HCT116 (cell line): ENCODE measurements around the gene SLC16A4. TPM values are rescaled to one million over a fixed set of nuclear protein-coding genes. Genes with fewer than 3 reads are reported as not detected.

ENCODE experiments used
- ATAC-seq: fragments of 200-7000 bp; cut with Tn5 transposase; 2 replicates; pipeline ENCODE4 v1.9.1; 2020; ENCODE audit warnings: mild to moderate bottlenecking, moderate library complexity
- BruUV-seq: library from RNA; stranded (reverse); fragments of 400-500 nt; replicated peaks from 2 replicates; lab custom pipeline; 2021; lab: Mats Ljungman, UMichigan
- CTCF ChIA-PET: fragments of 300-600 bp; sonication (Branson Sonifier 250); formaldehyde crosslinking; loops from one replicate; lab custom pipeline; 2021; ENCODE audit warnings: antibody characterized with exemption; lab: Charles Lee
- POLR2A ChIA-PET: fragments of 300-600, 350-600 bp; sonication (Branson Sonifier 250); formaldehyde crosslinking; loops from one replicate; lab custom pipeline; 2021; ENCODE audit warnings: antibody characterized with exemption; lab: Charles Lee
- RAD21 ChIA-PET, 2 experiments: fragments of 300-600 bp; sonication (Branson Sonifier 250); formaldehyde crosslinking; loops; one replicate each; lab custom pipeline; 2023; ENCODE audit warnings: low total read pairs in 2 of 2; ENCODE audit not compliant: uncharacterized antibody in 2 of 2, unreplicated experiment in 2 of 2, low non-redundant PET in 1 of 2; lab: Charles Lee
- DNase-seq: peaks from one replicate; pipeline ENCODE4 v3.0.0-alpha.2; 2010; ENCODE audit warnings: low read depth, low spot score
- H2AFZ ChIP-seq: fragments of 200-600 bp; shearing (Covaris generic), sonication (generic); 2 replicates; pipeline ENCODE4 v1.6.1; 2017; ENCODE audit warnings: low read depth, mixed run types, mixed read lengths, antibody characterized with exemption, low read length; ENCODE audit not compliant: poor library complexity, severe bottlenecking
- H3K27ac ChIP-seq: 2 replicates; pipeline ENCODE4 v1.5.1; 2012; ENCODE audit warnings: low read depth, low read length
- H3K27me3 ChIP-seq: fragments of 200-600 bp; sonication (generic); 2 replicates; pipeline ENCODE4 v1.6.1; 2016; ENCODE audit warnings: mixed run types, low read length, mixed read lengths; ENCODE audit not compliant: insufficient read depth
- H3K36me3 ChIP-seq, 2 experiments: fragments of 200-500 bp in 1 of 2; fragments of 200-600 bp in 1 of 2; sonication (Bioruptor generic) in 1 of 2; sonication (generic) in 1 of 2; 2 replicates each; pipeline versions ENCODE4 v1.5.1 to v1.6.1; 2014 to 2016; ENCODE audit warnings: low read length in 2 of 2, inconsistent platforms in 1 of 2, mixed read lengths in 1 of 2, mixed run types in 1 of 2; ENCODE audit not compliant: insufficient read depth in 2 of 2, control insufficient read depth in 1 of 2
- H3K4me1 ChIP-seq, 2 experiments: fragments of 200-600 bp in 1 of 2; sonication (generic) in 1 of 2; 2 replicates each; pipeline versions ENCODE4 v1.5.1 to v1.6.1; 2012 to 2017; ENCODE audit warnings: low read length in 2 of 2, inconsistent platforms in 1 of 2, mild to moderate bottlenecking in 1 of 2, mixed read lengths in 1 of 2, mixed run types in 1 of 2, moderate library complexity in 1 of 2; ENCODE audit not compliant: insufficient read depth in 2 of 2, control insufficient read depth in 1 of 2
- H3K4me2 ChIP-seq: fragments of 200-600 bp; sonication (generic); 2 replicates; pipeline ENCODE4 v1.6.1; 2017; ENCODE audit warnings: mixed run types, low read length, mixed read lengths
- H3K4me3 ChIP-seq, 2 experiments: fragments of 200-600 bp in 1 of 2; sonication (generic) in 1 of 2; replicated peaks in 1 of 2; 2 replicates each; pipeline ENCODE4 v1.5.1; 2011 to 2016; ENCODE audit warnings: low read length in 2 of 2, control low read depth in 1 of 2, low read depth in 1 of 2, mild to moderate bottlenecking in 1 of 2, mixed read lengths in 1 of 2, mixed run types in 1 of 2
- H3K79me2 ChIP-seq: fragments of 200-600 bp; sonication (generic); 2 replicates; pipeline ENCODE4 v1.6.1; 2017; ENCODE audit warnings: mild to moderate bottlenecking, mixed run types, low read length, moderate library complexity, mixed read lengths; ENCODE audit not compliant: insufficient read depth
- H3K9ac ChIP-seq: fragments of 200-600 bp; sonication (generic); 2 replicates; pipeline ENCODE4 v1.6.1; 2016; ENCODE audit warnings: low read length, mixed read lengths
- H3K9me2 ChIP-seq: fragments of 200-600 bp; sonication (generic), shearing (Covaris generic); 2 replicates; pipeline ENCODE4 v1.6.1; 2017; ENCODE audit warnings: mixed run types, mild to moderate bottlenecking, moderate library complexity; ENCODE audit not compliant: insufficient read depth
- H3K9me3 ChIP-seq, 2 experiments: fragments of 200-500 bp in 1 of 2; fragments of 200-600 bp in 1 of 2; sonication (Bioruptor generic) in 1 of 2; sonication (generic) in 1 of 2; 2 replicates each; pipeline ENCODE4 v1.6.1; 2014 to 2017; ENCODE audit warnings: low read length in 2 of 2, mixed read lengths in 2 of 2, inconsistent platforms in 1 of 2, low read depth in 1 of 2, mild to moderate bottlenecking in 1 of 2, mixed run types in 1 of 2, moderate library complexity in 1 of 2; ENCODE audit not compliant: control insufficient read depth in 1 of 2, insufficient read depth in 1 of 2
- H4K20me1 ChIP-seq: fragments of 200-600 bp; sonication (generic), shearing (Covaris generic); 2 replicates; pipeline ENCODE4 v1.6.1; 2017; ENCODE audit warnings: mixed run types, mild to moderate bottlenecking, moderate library complexity; ENCODE audit not compliant: insufficient read depth
- CTCF ChIP-seq, 3 experiments: fragments of 200-600 bp in 1 of 3; sonication (generic) in 1 of 3; IDR thresholded peaks in 2 of 3; conservative IDR thresholded peaks in 1 of 3; 2 replicates each; pipeline ENCODE4 v1.5.1; 2012 to 2017; ENCODE audit warnings: low read depth in 2 of 3, low read length in 2 of 3, antibody characterized with exemption in 1 of 3, borderline replicate concordance in 1 of 3, control low read depth in 1 of 3, mild to moderate bottlenecking in 1 of 3, mixed read lengths in 1 of 3, mixed run types in 1 of 3, moderate library complexity in 1 of 3; ENCODE audit not compliant: insufficient read depth in 1 of 3
- EGR1 ChIP-seq: IDR thresholded peaks from 2 replicates; pipeline ENCODE4 v1.6.1; 2012; ENCODE audit warnings: low read depth
- EZH2 ChIP-seq: fragments of 200-600 bp; sonication (generic); IDR thresholded peaks from 2 replicates; pipeline ENCODE4 v1.6.1; 2017; ENCODE audit warnings: antibody characterized with exemption, mixed run types
- EZH2phosphoT487 ChIP-seq: fragments of 200-600 bp; IDR thresholded peaks from 2 replicates; pipeline ENCODE4 v1.6.1; 2018; ENCODE audit warnings: antibody characterized with exemption, borderline replicate concordance
- POLR2AphosphoS5 ChIP-seq: IDR thresholded peaks from 2 replicates; pipeline ENCODE4 v1.6.1; 2011; ENCODE audit warnings: mild to moderate bottlenecking, low read depth, low read length, moderate library complexity
- SIN3A ChIP-seq: IDR thresholded peaks from 2 replicates; pipeline ENCODE4 v1.6.1; 2012; ENCODE audit warnings: low read depth
- ZFX ChIP-seq: fragments of 450-650 bp; IDR thresholded peaks from 2 replicates; pipeline ENCODE4 v1.6.1; 2017
- intact Hi-C: fragments of 100-400 bp; cut with micrococcal nuclease; formaldehyde crosslinking; loops from 2 replicates; pipeline ENCODE4 v1.10.0; 2022
- total RNA-seq: library from RNA; stranded (reverse); gene quantifications from one replicate; pipeline ENCODE4 v1.2.1, GENCODE V29; 2021; ENCODE audit not compliant: unreplicated experiment

SLC16A4 gene
- total RNA-seq, 1 experiment from 2014 or later, result 0.20 TPM

DNA sequence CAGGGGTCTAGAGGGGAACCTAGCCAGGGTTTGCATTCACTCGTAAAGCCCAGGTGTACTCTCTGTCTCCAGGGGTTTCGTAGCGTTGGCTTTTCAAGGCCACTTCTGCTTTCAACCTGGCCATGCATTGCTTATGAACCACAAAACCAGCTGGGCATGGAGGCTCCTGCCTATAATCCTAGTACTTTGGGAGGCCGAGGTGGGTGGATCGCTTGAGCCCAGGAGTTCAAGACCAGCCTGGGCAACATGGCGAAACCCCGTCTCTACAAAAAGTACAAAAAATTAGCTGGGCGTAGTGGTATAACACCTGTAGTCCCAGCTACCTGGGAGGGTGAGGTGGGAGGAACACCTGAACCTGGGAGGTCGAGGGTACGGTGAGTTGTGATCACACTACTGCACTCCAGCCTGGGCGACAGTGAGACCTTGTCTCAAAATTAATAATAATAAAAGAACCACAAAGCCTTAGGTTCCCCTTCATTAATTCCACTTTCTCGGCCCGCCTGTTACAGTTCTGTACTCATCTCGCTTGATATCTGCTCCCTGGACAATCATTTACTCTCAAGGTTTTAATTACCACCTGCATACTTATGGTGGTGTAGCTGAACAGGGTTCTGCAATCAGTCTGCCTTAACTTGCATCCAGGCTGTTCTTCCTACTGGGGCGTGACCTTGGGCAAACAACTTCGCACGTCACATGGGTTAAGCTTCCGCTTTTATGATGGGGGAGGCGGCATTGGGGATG, 6.1 kb downstream of the SLC16A4 start:
- Histone ChIP-seq H3K27ac (no peak overlapping the region), H3K4me1 (peaks cover 0 to 9% of the 10 kb centered on the region in 2 experiments; a peak in 1 of 4 replicates), H3K36me3 (peaks cover 6 to 9% of the 10 kb centered on the region in 2 experiments; a peak in 3 of 4 replicates), H3K4me3 (no peak overlapping the region), H2AFZ (no peak overlapping the region), H3K27me3 (no peaks in the 10 kb centered on the region), H3K9me2 (no peaks in the 10 kb centered on the region), H3K4me2 (no peak overlapping the region), H3K79me2 (no peaks in the 10 kb centered on the region), H3K9me3 (no peaks in the 10 kb centered on the region), H4K20me1 (no peaks in the 10 kb centered on the region), H3K9ac (no peak overlapping the region)
- BruUV-seq, result no TSS peak
- CTCF ChIA-PET, result no interaction called here
- TF ChIP-seq CTCF (IDR thresholded peaks at IDR 0.05 in 2 of 3, conservative IDR thresholded peaks at IDR 0.05 in 1 of 3; ENCODE audit: borderline replicate concordance in 1 of 3, insufficient read depth in 1 of 3, low read depth in 2 of 3, low read length in 2 of 3) (no peak), POLR2AphosphoS5 (no peak), EZH2phosphoT487 (no peak), SIN3A (no peak), EZH2 (no peak), EGR1 (no peak), ZFX (no peak)
- ATAC-seq, result no peak
- RAD21 ChIA-PET, result no interaction called here
- DNase-seq, result no peak
- intact Hi-C loops, result no loop called here
- POLR2A ChIA-PET, result no interaction called here
